ENCODE measurements around the gene KTN1.

GRCh38 chr14:55536204-55536708 is 43.8 kb upstream of the KTN1 start:
- TF ChIP-seq CTCF (IDR thresholded peaks at IDR 0.05; ENCODE audit: low read length): no peak
- no peak for TF ChIP-seq EZH2 (IDR thresholded peaks at IDR 0.05; ENCODE audit: borderline replicate concordance, low read length)

Measured in OCI-LY1 (cell line).